PC-3 (cell line): ENCODE measurements around the gene DIRAS1.

Experiments used
- EZH2phosphoT487 ChIP-seq: fragments of 300-600 bp; sonication (generic); IDR thresholded peaks from 2 replicates; pipeline ENCODE4 v1.6.1; 2018; ENCODE audit warnings: mild to moderate bottlenecking, antibody characterized with exemption, low read length, borderline replicate concordance
- TF ChIP-seq, protein P1 (sequence below): fragments of 300-600 bp; sonication (generic); conservative IDR thresholded peaks from 2 replicates; pipeline ENCODE4 v1.5.1; 2017; ENCODE audit warnings: antibody characterized with exemption, low read depth, mild to moderate bottlenecking, low read length

DNA sequence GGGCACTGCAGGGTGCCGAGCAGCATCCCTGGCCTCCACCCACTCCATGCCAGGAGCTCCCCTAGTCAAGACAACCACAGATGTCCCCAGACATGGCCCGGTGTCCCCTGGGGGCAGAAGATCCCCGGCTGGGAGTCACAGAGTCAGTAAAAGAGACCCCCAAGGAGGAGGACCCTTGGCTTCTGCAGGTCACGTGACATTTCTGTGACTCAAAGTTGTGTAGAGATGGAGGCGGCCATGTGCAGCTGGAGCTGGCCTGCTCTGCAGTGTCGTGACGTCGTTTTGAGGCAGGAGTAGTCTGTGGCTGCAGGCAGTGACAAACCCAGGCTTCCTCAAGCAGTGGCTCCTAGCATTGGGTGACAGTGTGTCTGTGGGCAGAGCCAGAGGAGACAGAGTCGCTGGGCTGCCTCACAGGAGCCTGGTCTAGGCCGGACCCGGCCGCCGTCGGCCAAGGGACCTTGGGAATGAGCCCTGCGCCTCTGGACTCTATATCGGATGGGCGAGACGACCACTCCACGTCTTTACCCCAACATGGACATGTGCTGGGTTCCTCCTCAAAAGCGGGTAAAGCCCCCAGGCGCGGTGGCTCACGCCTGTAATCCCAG, 7.7 kb upstream of the DIRAS1 start:
- TF ChIP-seq, protein P1, sequence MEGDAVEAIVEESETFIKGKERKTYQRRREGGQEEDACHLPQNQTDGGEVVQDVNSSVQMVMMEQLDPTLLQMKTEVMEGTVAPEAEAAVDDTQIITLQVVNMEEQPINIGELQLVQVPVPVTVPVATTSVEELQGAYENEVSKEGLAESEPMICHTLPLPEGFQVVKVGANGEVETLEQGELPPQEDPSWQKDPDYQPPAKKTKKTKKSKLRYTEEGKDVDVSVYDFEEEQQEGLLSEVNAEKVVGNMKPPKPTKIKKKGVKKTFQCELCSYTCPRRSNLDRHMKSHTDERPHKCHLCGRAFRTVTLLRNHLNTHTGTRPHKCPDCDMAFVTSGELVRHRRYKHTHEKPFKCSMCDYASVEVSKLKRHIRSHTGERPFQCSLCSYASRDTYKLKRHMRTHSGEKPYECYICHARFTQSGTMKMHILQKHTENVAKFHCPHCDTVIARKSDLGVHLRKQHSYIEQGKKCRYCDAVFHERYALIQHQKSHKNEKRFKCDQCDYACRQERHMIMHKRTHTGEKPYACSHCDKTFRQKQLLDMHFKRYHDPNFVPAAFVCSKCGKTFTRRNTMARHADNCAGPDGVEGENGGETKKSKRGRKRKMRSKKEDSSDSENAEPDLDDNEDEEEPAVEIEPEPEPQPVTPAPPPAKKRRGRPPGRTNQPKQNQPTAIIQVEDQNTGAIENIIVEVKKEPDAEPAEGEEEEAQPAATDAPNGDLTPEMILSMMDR, result no peak
- TF ChIP-seq EZH2phosphoT487, result no peak
